ENCODE data around the gene PTPN14.

- TF ChIP-seq CTCF (IDR thresholded peaks at IDR 0.05) (no peak), POLR2A (IDR thresholded peaks at IDR 0.05) (no peak)
These were observed 30.7 kb downstream of the PTPN14 start for GRCh38 chr1:214520544-214521165.
